ENCODE data around the gene CFAP46. TPM values are rescaled to one million over a fixed set of nuclear protein-coding genes. Genes with fewer than 3 reads are reported as not detected.
"Not testable (repeated sequence)": the region's sequence is repeated elsewhere in the genome, so short reads cannot be mapped to it uniquely, and the experiment has no call there.

The CFAP46 gene
- total RNA-seq, 1 donor from 2014 or later, result not detected

DNA sequence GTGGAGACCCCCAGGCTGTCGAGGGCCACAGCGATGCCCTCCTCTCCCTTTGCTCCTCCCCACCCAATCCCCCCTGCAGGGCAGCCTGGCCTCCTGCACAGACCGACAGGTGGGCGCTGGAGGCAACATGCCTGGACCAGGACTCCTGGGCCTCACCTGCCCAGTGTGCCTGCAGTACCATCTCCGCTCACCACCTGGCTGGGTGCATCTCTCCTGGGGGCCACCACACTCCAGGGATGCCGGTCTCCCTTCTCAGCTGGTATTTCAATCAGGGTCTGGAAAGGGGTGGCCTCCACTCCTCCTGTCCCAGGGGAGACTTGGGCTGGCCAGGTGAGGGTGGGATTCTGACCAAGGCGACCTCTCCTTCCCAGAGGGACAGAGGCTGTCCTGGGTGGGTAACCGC, 17.2 kb upstream of the CFAP46 start:
- Histone ChIP-seq H3K4me3 (no peak overlapping the region), H3K27ac (no peak overlapping the region), H3K9me3 (no peaks in the 10 kb centered on the region), H3K36me3 (no peaks in the 10 kb centered on the region), H3K27me3 (no peaks in the 10 kb centered on the region), H3K4me1 (peaks cover 0 to 2% of the 10 kb centered on the region in 2 donors)
- intact Hi-C loops (cut with DNase I), result no loop called here
- TF ChIP-seq, protein P1, sequence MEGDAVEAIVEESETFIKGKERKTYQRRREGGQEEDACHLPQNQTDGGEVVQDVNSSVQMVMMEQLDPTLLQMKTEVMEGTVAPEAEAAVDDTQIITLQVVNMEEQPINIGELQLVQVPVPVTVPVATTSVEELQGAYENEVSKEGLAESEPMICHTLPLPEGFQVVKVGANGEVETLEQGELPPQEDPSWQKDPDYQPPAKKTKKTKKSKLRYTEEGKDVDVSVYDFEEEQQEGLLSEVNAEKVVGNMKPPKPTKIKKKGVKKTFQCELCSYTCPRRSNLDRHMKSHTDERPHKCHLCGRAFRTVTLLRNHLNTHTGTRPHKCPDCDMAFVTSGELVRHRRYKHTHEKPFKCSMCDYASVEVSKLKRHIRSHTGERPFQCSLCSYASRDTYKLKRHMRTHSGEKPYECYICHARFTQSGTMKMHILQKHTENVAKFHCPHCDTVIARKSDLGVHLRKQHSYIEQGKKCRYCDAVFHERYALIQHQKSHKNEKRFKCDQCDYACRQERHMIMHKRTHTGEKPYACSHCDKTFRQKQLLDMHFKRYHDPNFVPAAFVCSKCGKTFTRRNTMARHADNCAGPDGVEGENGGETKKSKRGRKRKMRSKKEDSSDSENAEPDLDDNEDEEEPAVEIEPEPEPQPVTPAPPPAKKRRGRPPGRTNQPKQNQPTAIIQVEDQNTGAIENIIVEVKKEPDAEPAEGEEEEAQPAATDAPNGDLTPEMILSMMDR (IDR thresholded peaks at IDR 0.05), result no peak
- peak in 1 of 2 donors; percentile 31 for DNase-seq (ENCODE audit: low spot score in 2 of 2)

- intact Hi-C loops (cut with DNase I), result no loop called here
Measured at GRCh38 chr10:132958883-132959558, 16.7 kb upstream of the CFAP46 start.

DNA sequence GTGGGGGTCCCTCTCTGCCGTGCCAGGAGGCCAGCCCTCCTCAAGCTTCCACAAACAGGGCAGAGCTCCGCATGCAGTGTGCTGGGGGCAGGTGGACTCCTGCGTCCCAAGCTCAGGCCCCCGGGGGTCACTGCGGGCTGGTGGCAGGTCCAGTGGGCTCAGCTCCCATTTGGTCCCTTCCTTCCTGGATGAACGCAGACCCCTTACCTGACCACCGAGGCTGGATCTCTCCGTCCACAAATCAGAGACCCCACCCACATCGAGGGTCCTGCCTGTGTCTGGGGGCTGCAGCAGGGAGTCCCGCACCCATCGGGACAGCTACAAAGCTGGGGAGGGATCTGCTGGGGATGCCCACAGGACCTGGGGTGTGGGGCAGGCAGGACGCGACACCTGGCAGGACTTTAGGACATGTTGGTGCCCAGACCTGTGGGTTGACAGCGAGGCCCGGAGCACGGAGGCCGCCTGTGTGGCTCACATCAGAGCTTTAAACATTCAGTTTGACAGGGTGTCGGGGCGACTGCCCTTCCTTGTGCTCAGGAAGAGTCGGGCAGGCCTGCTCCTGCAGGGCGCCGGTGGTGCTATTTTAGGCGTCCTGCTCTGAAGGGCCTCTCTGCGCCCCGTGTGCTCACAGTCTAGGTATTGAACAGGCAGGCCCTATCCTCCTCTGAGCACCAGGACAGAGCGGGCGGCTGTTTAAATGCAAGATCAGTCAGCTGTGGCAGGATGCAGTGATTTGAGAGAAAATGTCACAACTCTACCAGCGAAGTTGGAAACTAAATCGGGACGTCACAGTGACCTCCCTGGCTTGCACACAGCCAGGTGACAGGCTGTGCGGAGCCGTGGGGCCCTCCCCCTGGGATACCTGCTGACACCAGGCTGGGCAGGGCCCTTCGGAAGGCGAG, 15.9 kb upstream of the CFAP46 start:
- H3K4me3 ChIP-seq, result no peak overlapping the region
- intact Hi-C loops (cut with DNase I), result no loop called here
- H3K4me1 ChIP-seq, result peaks cover 0 to 2% of the 10 kb centered on the region in 2 donors
- H3K9me3 ChIP-seq, result no peaks in the 10 kb centered on the region
- H3K36me3 ChIP-seq, result no peaks in the 10 kb centered on the region
- peak in 1 of 2 donors; percentile 59 for DNase-seq (ENCODE audit: low spot score in 2 of 2)
- TF ChIP-seq, protein P1 (IDR thresholded peaks at IDR 0.05), result no peak
- H3K27ac ChIP-seq, result no peak overlapping the region
- no peaks in the 10 kb centered on the region for H3K27me3 ChIP-seq

More at GRCh38 chr10:132958883-132959558, 16.7 kb upstream of the CFAP46 start:
- Histone ChIP-seq H3K27ac (no peak overlapping the region), H3K9me3 (no peaks in the 10 kb centered on the region), H3K4me1 (peaks cover 0 to 2% of the 10 kb centered on the region in 2 donors), H3K4me3 (no peak overlapping the region), H3K36me3 (no peaks in the 10 kb centered on the region), H3K27me3 (no peaks in the 10 kb centered on the region)
- DNase-seq (ENCODE audit: low spot score in 2 of 2), result peak in 1 of 2 donors; percentile 50
- TF ChIP-seq, protein P1 (IDR thresholded peaks at IDR 0.05), result no peak

DNA sequence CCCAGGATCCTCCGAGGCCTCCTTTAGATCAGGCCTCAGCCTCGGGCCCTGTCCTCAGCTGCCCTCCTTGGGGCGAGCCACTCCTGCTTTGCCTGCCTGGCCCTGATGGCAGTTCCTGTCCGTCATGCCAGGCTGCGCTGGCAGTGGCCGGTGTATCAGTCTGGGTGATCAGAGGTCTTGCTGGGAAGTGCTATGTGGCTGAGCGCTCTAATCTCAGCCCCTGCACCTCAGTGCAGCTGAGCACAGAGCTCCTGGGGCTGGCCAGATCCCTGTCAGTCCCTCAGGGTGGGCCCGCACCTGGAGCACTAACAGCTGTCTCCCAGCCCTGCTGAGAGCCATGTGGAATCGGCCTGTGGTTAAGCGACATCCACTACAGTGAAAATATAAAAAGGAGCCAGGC, 14.8 kb upstream of the CFAP46 start:
- H3K4me3 ChIP-seq, result no peak overlapping the region
- H3K27ac ChIP-seq, result no peak overlapping the region
- no peaks in the 10 kb centered on the region for H3K27me3 ChIP-seq
- TF ChIP-seq, protein P1 (IDR thresholded peaks at IDR 0.05), result no peak
- H3K9me3 ChIP-seq, result no peaks in the 10 kb centered on the region
- peaks cover 0 to 2% of the 10 kb centered on the region in 2 donors for H3K4me1 ChIP-seq
- peak in 1 of 2 donors; percentile 31 for DNase-seq (ENCODE audit: low spot score in 2 of 2)
- intact Hi-C loops (cut with DNase I), result no loop called here
- H3K36me3 ChIP-seq, result no peaks in the 10 kb centered on the region

DNA sequence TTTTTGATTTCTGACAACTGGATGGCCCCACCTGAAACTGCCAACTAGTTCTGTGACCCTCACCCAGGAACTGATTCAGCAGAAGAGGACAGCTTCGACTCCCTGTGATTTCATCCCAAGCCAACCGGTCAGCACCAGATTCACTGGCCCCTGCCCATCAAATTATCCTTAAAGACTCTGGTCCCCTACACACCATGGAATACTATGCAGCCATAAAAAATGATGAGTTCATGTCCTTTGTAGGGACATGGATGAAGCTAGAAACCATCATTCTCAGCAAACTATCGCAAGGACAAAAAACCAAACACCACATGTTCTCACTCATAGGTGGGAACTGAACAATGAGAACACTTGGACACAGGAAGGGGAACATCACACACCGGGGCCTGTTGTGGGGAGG, 13.9 kb upstream of the CFAP46 start:
- H3K9me3 ChIP-seq; H3K27me3 ChIP-seq; intact Hi-C loops (cut with DNase I); H3K36me3 ChIP-seq; H3K4me1 ChIP-seq; H3K27ac ChIP-seq; DNase-seq (ENCODE audit: low spot score in 2 of 2); H3K4me3 ChIP-seq: not testable (repeated sequence)

DNA sequence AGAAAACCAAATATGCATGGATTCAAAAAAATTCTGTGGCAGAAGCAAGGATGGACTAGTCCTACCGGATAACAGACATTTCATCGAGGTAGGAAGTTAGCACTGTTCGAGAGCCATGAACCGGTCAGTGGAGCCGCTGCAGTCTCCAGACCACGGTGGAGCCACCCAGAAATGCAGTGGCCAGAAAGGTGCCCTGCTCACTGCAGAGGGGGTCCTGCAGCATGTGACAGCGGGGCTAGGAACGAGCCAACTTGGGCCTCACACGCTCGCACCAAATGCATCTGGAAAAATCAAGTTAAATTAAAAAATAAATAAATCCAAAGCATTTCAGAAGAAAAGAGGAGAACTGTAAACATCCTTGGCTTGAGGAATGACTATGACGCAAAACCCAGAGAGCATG, 13.1 kb upstream of the CFAP46 start:
- no peaks in the 10 kb centered on the region for H3K27me3 ChIP-seq
- no peak for DNase-seq (ENCODE audit: low spot score in 2 of 2)
- TF ChIP-seq, protein P1 (IDR thresholded peaks at IDR 0.05), result no peak

More for the DNA sequence above, 13.1 kb upstream of the CFAP46 start:
- intact Hi-C loops (cut with DNase I), result no loop called here
- H3K9me3 ChIP-seq, result no peaks in the 10 kb centered on the region
- no peak overlapping the region for H3K27ac ChIP-seq
- H3K36me3 ChIP-seq, result no peaks in the 10 kb centered on the region
- H3K4me1 ChIP-seq, result no peaks in the 10 kb centered on the region
- H3K4me3 ChIP-seq, result no peak overlapping the region
